ENCODE results near the gene KRTAP9-8. TPM values are rescaled to one million over a fixed set of nuclear protein-coding genes. Genes with fewer than 3 reads are reported as not detected.
"Not testable (repeated sequence)": the region's sequence is repeated elsewhere in the genome, so short reads cannot be mapped to it uniquely, and the experiment has no call there.

Gene KRTAP9-8
- total and polyA plus RNA-seq, 12 donors: not detected

DNA sequence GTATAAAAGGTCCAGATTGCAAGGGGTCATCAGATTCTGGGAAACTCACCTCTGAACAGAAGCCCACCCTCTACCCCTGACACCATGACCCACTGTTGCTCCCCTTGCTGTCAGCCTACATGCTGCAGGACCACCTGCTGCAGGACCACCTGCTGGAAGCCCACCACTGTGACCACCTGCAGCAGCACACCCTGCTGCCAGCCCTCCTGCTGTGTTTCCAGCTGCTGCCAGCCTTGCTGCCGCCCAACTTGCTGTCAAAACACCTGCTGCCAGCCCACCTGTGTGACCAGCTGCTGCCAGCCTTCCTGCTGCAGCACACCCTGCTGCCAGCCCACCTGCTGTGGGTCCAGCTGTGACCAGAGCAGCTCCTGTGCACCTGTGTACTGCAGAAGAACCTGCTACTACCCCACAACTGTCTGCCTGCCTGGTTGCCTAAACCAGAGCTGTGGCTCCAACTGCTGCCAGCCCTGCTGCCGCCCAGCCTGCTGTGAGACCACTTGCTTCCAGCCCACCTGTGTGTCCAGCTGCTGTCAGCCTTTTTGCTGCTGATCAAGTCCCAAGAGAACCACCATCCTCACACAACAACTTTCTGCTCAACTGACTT, 11.9 kb downstream of the KRTAP9-8 start, which contains the start of gene KRTAP9-4:
TSS of gene KRTAP9-4 (plus strand) at position 51 of the 604 bp plus-strand sequence. CDS start at position 85, 34 bp downstream.
- DNase-seq; H3K36me3 ChIP-seq (replicated peaks in 1 of 2); H3K4me1 ChIP-seq (replicated peaks in 1 of 2); H3K27ac ChIP-seq; H3K9me3 ChIP-seq (replicated peaks in 1 of 3); intact Hi-C loops (cut with DNase I); H3K4me3 ChIP-seq: not testable (repeated sequence)
- peaks cover 12% of the 10 kb centered on the region for H3K27me3 ChIP-seq
- WGBS, 4 donors: 38 to 92% (median 68%) methylated on average over 1 to 2 of the region's 2 CpGs

DNA sequence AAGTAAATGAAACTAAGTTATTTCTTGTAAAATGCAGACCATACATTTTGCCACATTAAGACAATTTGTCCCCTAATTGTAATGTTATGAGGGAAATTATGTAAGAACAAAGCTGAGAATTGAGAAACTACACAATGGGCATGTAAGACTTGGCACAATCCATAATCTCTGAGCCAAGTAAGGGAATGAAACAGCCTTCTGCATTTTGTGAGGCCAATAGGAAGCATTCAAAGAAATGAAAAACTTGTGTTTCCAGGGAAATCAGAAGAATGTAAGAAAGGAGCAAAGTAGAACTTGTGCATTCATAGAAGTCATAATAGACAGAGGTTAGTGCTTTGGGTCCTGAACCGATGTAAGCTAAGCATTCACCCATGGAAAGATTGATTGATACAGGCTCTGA, 13.5 kb downstream of the KRTAP9-8 start:
- Histone ChIP-seq H3K27me3 (peaks cover 12% of the 10 kb centered on the region), H3K4me1 (replicated peaks in 1 of 2) (no peaks in the 10 kb centered on the region), H3K36me3 (replicated peaks in 1 of 2) (no peaks in the 10 kb centered on the region), H3K4me3 (no peak overlapping the region), H3K9me3 (replicated peaks in 1 of 3) (no peaks in the 10 kb centered on the region), H3K27ac (no peak overlapping the region)
- no peak for TF ChIP-seq POLR2A (IDR thresholded peaks at IDR 0.05)
- no peak for DNase-seq
- WGBS, 4 donors: 82 to 91% (median 88%) methylated on average over 1 of the region's 1 CpG
- intact Hi-C loops (cut with DNase I): no loop called here

DNA sequence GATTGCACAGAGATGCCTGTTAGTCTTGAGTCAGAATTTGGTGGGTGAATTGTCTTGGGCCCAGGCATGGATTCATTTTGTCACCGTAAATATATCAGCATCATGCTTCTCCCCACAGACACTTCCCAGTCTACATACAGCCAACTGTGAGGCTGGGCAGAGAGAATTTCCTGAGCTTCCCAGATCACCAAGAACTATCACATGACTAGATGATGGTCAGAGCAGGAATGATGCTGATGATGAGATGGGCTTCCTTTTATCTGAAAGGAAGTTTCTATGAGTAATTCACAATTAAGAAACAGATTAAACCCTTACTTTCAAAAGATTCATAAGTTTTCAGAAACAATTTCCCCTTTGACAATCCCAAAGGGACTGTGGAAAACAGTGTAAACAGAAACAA, 17.1 kb downstream of the KRTAP9-8 start:
- 0 to 62% (median 21%) methylated on average over 1 of the region's 1 CpG for WGBS, 4 donors
- Histone ChIP-seq H3K27ac (no peak overlapping the region), H3K4me3 (no peak overlapping the region), H3K9me3 (replicated peaks in 1 of 3) (no peaks in the 10 kb centered on the region), H3K4me1 (replicated peaks in 1 of 2) (no peaks in the 10 kb centered on the region), H3K36me3 (replicated peaks in 1 of 2) (no peaks in the 10 kb centered on the region), H3K27me3 (peaks cover 18% of the 10 kb centered on the region)
- intact Hi-C loops (cut with DNase I): no loop called here
- DNase-seq: no peak
- TF ChIP-seq, protein P1, sequence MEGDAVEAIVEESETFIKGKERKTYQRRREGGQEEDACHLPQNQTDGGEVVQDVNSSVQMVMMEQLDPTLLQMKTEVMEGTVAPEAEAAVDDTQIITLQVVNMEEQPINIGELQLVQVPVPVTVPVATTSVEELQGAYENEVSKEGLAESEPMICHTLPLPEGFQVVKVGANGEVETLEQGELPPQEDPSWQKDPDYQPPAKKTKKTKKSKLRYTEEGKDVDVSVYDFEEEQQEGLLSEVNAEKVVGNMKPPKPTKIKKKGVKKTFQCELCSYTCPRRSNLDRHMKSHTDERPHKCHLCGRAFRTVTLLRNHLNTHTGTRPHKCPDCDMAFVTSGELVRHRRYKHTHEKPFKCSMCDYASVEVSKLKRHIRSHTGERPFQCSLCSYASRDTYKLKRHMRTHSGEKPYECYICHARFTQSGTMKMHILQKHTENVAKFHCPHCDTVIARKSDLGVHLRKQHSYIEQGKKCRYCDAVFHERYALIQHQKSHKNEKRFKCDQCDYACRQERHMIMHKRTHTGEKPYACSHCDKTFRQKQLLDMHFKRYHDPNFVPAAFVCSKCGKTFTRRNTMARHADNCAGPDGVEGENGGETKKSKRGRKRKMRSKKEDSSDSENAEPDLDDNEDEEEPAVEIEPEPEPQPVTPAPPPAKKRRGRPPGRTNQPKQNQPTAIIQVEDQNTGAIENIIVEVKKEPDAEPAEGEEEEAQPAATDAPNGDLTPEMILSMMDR (IDR thresholded peaks at IDR 0.05): no peak

DNA sequence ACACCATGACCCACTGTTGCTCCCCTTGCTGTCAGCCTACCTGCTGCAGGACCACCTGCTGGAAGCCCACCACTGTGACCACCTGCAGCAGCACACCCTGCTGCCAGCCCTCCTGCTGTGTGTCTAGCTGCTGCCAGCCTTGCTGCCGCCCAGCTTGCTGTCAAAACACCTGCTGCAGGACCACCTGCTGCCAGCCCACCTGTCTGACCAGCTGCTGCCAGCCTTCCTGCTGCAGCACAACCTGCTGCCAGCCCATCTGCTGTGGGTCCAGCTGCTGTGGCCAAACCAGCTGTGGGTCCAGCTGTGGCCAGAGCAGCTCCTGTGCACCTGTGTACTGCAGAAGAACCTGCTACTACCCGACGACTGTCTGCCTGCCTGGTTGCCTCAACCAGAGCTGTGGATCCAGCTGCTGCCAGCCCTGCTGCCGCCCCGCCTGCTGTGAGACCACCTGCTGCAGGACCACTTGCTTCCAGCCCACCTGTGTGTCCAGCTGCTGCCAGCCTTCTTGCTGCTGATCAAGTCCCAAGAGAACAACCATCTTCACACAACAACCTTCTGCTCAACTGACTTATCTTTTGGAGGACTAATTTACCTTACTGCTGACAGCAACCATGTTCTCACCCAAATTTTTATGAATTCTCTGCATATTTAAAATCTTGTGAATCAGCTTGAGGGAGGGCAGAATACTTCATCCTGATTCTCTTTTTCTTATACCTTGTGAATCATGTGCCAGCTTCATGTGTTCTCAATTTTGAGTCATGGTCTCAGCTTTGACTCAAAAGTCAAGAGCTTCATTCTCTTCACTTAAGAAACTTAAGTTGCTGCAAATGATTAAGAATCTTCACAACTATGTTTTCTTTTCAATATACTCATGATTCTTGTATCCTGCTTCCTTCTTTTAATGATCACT, 17.8 kb downstream of the KRTAP9-8 start, which contains the start of gene KRTAP9-9:
TSS of gene KRTAP9-9 (plus strand) at position 4 of the 910 bp plus-strand sequence.
- H3K9me3 ChIP-seq (replicated peaks in 1 of 3); H3K4me1 ChIP-seq (replicated peaks in 1 of 2); DNase-seq; intact Hi-C loops (cut with DNase I); H3K27ac ChIP-seq; H3K36me3 ChIP-seq (replicated peaks in 1 of 2); H3K4me3 ChIP-seq: not testable (repeated sequence)
- peaks cover 18% of the 10 kb centered on the region for H3K27me3 ChIP-seq
- WGBS, 4 donors: 64 to 88% (median 83%) methylated on average over 3 to 5 of the region's 5 CpGs; no CpG with 5 or more reads in 1 of the 4 donors

DNA sequence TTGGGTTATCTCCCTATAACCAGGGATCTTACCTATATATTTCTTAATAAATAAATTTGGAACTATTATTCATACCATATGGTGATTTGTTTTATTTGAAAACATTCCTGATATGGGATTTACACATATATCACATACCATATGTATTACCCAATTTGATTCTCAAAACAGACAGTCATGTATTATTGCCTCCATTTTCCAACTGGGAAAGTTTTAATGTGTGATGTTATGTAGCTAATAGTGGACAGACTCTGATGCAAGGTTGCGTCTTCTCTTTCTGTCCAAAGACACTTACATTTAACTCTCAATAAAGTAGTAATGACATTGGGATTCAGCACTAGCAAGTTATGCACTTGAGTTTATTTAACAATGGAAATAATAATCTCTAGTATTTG, 18.5 kb downstream of the KRTAP9-8 start:
- no peak overlapping the region for H3K27ac ChIP-seq
- TF ChIP-seq POLR2A (IDR thresholded peaks at IDR 0.05): no peak
- TF ChIP-seq, protein P1 (IDR thresholded peaks at IDR 0.05): no peak
- WGBS, 4 donors: 75 to 90% (median 87%) methylated on average over 1 of the region's 1 CpG
- no peak for DNase-seq
- H3K36me3 ChIP-seq (replicated peaks in 1 of 2): no peaks in the 10 kb centered on the region
- H3K9me3 ChIP-seq (replicated peaks in 1 of 3): no peaks in the 10 kb centered on the region
- no peaks in the 10 kb centered on the region for H3K4me1 ChIP-seq (replicated peaks in 1 of 2)
- intact Hi-C loops (cut with DNase I): no loop called here
- H3K4me3 ChIP-seq: no peak overlapping the region
- peaks cover 18% of the 10 kb centered on the region for H3K27me3 ChIP-seq

All from adrenal gland (tissue), 12 donors.